H1 (cell line): ENCODE results near the gene CCL24. TPM values are rescaled to one million over a fixed set of nuclear protein-coding genes. Genes with fewer than 3 reads are reported as not detected.

Experiments used
- JUN ChIP-seq: IDR thresholded peaks from 2 replicates; pipeline ENCODE4 v1.6.1; 2011; ENCODE audit warnings: low read depth, mild to moderate bottlenecking, improper control_type of control experiment, low read length
- polyA plus RNA-seq, 7 experiments: library from polyadenylated mRNA; depleted of rRNA in 3 of 7; stranded (reverse) in 5 of 7; unstranded in 2 of 7; fragments of >200 nt in 5 of 7; fragments of 200-250 nt in 2 of 7; gene quantifications; 1 replicate in 5 of 7; 2 replicates in 1 of 7; 4 replicates in 1 of 7; pipeline versions ENCODE4 v1.2.1 to v1.2.3, GENCODE V29; 2011 to 2013; ENCODE audit warnings: missing spikeins in 2 of 7, mixed read lengths in 2 of 7
- total RNA-seq: library from RNA; stranded (reverse); fragmentation: NEBNext Ultra II Directional; extraction: Animal tissue kit (Norgen Biotek cat#: 25700); gene quantifications from 2 replicates; pipeline ENCODE4 v1.2.1, GENCODE V29; 2021
- TF ChIP-seq, protein P1 (sequence below): IDR thresholded peaks from 2 replicates; pipeline ENCODE4 v1.6.1; 2012; ENCODE audit warnings: low read length, inconsistent platforms

Gene CCL24
- total and polyA plus RNA-seq, 2 of the 8 experiments (the other 6 are each of a cell fraction or from before 2014, with no cell fraction given): not detected

DNA sequence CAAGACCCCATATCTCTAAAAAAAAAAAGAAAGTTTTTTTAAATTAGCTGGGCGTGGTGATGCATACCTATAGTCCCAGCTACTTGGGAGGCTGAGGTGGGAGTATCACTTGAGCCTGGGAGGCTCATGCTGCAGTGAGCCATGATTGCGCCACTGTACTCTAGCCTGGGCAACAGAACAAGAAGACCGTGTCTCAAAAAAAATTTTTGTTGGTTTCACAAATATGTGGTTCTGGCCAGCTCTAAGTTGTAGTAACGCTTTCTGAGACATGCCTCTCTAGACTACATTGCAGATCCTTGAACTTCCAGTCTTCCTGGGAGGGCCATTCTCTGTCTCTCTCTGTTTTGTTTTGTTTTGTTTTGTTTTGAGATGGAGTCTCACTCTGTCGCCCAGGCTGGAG is 40.6 kb upstream of the CCL24 start (continued):
- TF ChIP-seq, protein P1, sequence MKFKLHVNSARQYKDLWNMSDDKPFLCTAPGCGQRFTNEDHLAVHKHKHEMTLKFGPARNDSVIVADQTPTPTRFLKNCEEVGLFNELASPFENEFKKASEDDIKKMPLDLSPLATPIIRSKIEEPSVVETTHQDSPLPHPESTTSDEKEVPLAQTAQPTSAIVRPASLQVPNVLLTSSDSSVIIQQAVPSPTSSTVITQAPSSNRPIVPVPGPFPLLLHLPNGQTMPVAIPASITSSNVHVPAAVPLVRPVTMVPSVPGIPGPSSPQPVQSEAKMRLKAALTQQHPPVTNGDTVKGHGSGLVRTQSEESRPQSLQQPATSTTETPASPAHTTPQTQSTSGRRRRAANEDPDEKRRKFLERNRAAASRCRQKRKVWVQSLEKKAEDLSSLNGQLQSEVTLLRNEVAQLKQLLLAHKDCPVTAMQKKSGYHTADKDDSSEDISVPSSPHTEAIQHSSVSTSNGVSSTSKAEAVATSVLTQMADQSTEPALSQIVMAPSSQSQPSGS: no peak
- TF ChIP-seq JUN: no peak
